Effector memory CD8-positive, alpha-beta T cell (primary cell): ENCODE measurements around the gene RCC2.
"Not testable (repeated sequence)": the region's sequence is repeated elsewhere in the genome, so short reads cannot be mapped to it uniquely, and the experiment has no call there.

Experiments
- ATAC-seq: fragments of 150-1000 bp; cut with Tn5 transposase; replicated peaks from 2 replicates; pipeline ENCODE4 v1.10.0; 2021; ENCODE audit warnings: mild to moderate bottlenecking, moderate library complexity
- DNase-seq, 3 experiments: peaks; one replicate each; pipeline ENCODE4 v3.0.0; 2021
- H3K27ac Mint-ChIP-seq, 2 donors: one replicate each; pipeline ENCODE4 v1.8.0; 2022; ENCODE audit warnings: mild to moderate bottlenecking in 2 of 2, mixed read lengths in 2 of 2, moderate library complexity in 2 of 2
- H3K27me3 Mint-ChIP-seq, 2 donors: one replicate each; pipeline ENCODE4 v1.8.0; 2022; ENCODE audit warnings: mixed read lengths in 2 of 2
- H3K36me3 Mint-ChIP-seq: one replicate; pipeline ENCODE4 v1.8.0; 2022; ENCODE audit warnings: mild to moderate bottlenecking, moderate library complexity, mixed read lengths; ENCODE audit not compliant: insufficient read depth
- H3K4me1 Mint-ChIP-seq, 2 donors: one replicate each; pipeline ENCODE4 v1.8.0; 2022; ENCODE audit warnings: low read depth in 2 of 2, mixed read lengths in 2 of 2
- H3K4me3 Mint-ChIP-seq, 2 donors: one replicate each; pipeline ENCODE4 v1.8.0; 2022; ENCODE audit warnings: mild to moderate bottlenecking in 2 of 2, mixed read lengths in 2 of 2, moderate library complexity in 2 of 2
- H3K9me3 Mint-ChIP-seq, 2 donors: one replicate each; pipeline ENCODE4 v1.8.0; 2022; ENCODE audit warnings: mixed read lengths in 2 of 2

The RCC2 gene

DNA sequence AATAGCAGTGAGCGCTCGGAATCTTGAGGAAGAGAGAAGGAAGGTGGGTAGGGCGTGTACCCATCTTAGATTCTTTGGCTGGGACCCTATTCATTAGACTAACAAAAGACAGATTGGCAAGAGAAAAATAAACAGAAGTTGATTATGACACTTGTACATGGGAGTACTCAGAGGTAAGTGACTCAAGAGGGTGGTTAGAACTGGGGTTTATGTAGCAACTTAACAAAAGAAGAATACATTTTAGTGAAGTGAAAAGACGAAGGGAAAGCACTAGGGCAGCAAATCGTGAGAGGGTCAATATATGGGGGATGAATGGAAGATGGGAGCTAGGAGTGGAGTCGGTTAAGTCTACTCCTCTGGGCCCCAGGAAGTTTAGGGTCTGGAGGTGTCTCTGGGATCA lies 25.8 kb upstream of the RCC2 start:
- Mint-ChIP-seq H3K27ac (no peak overlapping the region), H3K36me3 (peaks cover 7% of the 10 kb centered on the region), H3K9me3 (no peaks in the 10 kb centered on the region), H3K4me1 (no peaks in the 10 kb centered on the region), H3K27me3 (peaks cover 0 to 4% of the 10 kb centered on the region in 2 donors), H3K4me3 (no peak overlapping the region)
- no peak for ATAC-seq
- DNase-seq: no peak

DNA sequence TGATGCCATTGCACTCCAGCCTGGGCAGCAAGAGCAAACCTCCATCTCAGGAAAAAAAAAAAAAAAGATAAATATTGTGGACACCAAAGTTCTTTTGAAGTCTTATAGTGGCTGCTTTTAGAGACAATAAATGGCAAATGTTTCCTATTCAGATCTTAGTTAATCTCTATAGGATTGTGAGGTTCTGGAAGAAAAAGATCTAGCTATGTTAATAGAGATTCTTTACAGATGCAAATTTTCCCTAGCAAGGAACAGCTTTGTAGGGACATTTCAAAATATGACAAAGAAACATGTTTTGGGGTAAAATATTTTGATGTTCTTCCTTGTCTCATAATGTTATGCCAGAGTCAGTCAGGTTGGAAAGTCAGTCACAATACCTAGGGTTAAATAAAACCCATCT lies 24.5 kb upstream of the RCC2 start:
- Mint-ChIP-seq H3K36me3 (peaks cover 7% of the 10 kb centered on the region), H3K27ac (no peak overlapping the region), H3K4me3 (no peak overlapping the region), H3K27me3 (peaks cover 2 to 11% of the 10 kb centered on the region in 2 donors), H3K9me3 (no peaks in the 10 kb centered on the region), H3K4me1 (no peaks in the 10 kb centered on the region)
- ATAC-seq (no peak), DNase-seq (no peak)

DNA sequence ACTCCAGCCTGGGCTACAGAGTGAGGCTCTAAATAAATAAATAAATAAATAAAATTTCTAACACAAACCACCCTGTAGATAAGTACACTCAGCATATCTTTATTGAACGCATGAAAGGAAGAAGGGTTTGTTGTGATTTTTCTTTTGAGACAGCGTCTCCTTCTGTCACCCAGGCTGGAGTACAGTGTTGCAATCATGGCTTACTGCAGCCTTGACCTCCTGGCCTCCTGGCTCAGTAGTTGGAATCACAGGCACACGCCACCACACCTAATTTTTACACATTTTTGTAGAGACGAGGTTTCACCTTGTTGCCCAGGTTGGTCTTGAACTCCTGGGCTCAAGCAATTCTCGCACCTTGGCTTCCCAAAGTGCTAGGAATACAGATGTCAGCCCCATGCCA lies 23.2 kb upstream of the RCC2 start:
- Mint-ChIP-seq H3K36me3 (peaks cover 3% of the 10 kb centered on the region), H3K4me3 (no peak overlapping the region), H3K4me1 (no peaks in the 10 kb centered on the region), H3K27ac (no peak overlapping the region), H3K9me3 (no peaks in the 10 kb centered on the region), H3K27me3 (peaks cover 8 to 19% of the 10 kb centered on the region in 2 donors)
- no peak for DNase-seq
- ATAC-seq: no peak

DNA sequence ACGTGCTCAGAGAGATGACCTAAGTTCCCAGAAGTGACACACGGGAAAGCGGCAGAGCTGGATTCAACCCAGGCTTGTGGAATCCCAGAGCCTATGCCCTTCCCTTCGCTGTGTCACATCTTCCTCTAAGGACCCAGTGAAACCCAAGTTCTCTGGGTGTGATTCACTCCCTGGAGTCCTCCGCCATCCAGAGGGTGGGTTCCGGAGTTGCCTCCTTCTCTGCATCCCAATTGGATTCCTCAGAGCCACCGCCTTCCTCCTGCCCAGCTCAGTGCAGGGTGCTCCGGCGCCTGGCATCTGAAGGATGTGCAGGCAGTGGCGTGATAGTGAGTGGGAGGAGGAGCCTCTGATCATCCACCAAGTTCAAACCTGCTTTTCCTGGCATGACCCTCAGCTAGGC lies 20.7 kb upstream of the RCC2 start:
- H3K4me3 Mint-ChIP-seq: no peak overlapping the region
- ATAC-seq (no peak), DNase-seq (no peak)
- H3K4me1 Mint-ChIP-seq: no peaks in the 10 kb centered on the region
- no peak overlapping the region for H3K27ac Mint-ChIP-seq
- H3K27me3 Mint-ChIP-seq: peaks cover 8 to 19% of the 10 kb centered on the region in 2 donors
- H3K9me3 Mint-ChIP-seq: no peaks in the 10 kb centered on the region
- H3K36me3 Mint-ChIP-seq: no peaks in the 10 kb centered on the region

DNA sequence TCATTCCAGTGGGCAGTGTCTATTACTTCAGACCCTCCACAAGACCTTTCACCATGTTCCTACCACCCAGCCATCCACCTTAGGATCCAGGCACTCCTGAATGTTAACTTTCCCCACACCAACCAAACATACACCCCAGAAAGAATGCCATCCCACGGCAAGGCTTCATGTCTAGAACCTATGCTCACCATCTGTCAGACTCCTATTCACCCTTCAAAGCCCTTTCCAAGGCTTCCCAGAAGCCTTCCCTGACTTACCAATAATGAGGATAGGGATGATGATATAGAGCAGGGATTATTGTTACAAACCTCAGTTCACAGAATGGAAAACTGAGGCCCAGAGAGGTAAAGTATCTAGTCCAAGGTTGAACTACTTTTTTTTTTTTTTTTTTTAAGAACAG lies 19.3 kb upstream of the RCC2 start:
- no peaks in the 10 kb centered on the region for H3K4me1 Mint-ChIP-seq
- no peaks in the 10 kb centered on the region for H3K9me3 Mint-ChIP-seq
- no peaks in the 10 kb centered on the region for H3K36me3 Mint-ChIP-seq
- H3K27me3 Mint-ChIP-seq: peaks cover 8 to 19% of the 10 kb centered on the region in 2 donors
- DNase-seq: no peak
- no peak overlapping the region for H3K4me3 Mint-ChIP-seq
- H3K27ac Mint-ChIP-seq: no peak overlapping the region
- no peak for ATAC-seq

DNA sequence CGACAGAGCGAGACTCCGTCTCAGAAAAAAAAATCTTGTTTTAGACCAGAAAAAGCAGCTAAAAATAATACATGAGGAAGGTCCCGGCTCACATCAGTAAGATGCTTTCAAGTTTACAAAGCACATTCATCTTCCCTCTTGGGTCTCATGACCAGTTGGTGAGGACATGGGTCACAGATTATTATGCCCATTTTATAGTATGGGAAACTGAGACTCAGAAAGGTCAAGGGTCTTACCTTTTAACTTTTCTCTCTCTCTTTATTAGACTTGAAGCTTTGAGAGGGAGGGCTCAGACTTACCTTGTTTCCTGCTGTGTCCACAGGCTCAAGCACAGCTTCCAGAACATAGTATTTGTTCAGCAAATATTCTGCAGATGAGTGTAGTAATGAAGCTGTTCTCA lies 13.2 kb upstream of the RCC2 start:
- DNase-seq (no peak), ATAC-seq (no peak)
- Mint-ChIP-seq H3K27me3 (peaks cover 0 to 15% of the 10 kb centered on the region in 2 donors), H3K4me1 (no peaks in the 10 kb centered on the region), H3K9me3 (no peaks in the 10 kb centered on the region), H3K27ac (no peak overlapping the region), H3K4me3 (no peak overlapping the region), H3K36me3 (peaks cover 7% of the 10 kb centered on the region)

DNA sequence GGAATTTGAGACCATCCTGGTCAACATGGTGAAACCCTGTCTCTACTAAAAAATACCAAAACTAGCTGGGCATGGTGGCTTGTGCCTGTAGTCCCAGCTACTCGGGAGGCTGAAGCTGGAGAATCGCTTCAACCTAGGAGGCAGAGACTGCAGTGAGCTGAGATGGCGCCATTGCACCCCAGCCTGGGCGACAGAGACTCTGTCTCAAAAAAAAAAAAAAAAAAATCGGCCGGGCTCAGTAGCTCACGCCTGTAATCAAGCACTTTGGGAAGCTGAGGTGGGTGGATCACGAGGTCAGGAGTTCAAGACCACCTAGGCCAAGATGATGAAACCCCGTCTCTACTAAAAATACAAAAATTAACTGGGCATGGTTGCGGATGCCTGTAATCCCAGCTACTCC lies 12.7 kb upstream of the RCC2 start:
- not testable (repeated sequence) for ATAC-seq, DNase-seq, H3K4me1 Mint-ChIP-seq, H3K4me3 Mint-ChIP-seq, H3K27ac Mint-ChIP-seq, H3K36me3 Mint-ChIP-seq, H3K9me3 Mint-ChIP-seq
- peaks cover 2 to 20% of the 10 kb centered on the region in 2 donors for H3K27me3 Mint-ChIP-seq

DNA sequence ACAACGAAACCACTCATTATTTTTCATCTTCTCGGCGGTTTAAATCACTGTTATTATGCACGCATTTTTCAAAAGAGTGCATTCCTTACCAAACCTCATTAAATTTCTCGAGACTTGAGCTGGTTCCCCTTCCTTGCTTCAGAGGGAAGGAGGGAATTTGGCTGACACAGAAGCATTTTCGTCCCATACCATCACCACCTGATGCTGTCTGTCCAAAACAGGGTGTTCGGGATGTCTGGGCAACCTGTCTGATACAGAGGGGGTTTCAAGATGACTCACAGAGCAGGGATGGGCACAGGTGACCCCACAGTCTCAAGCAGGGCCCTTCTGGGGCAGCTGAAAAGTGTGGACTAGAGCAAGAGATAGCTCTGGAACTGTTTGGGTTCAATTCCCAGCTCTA lies 12.3 kb upstream of the RCC2 start:
- H3K9me3 Mint-ChIP-seq: no peaks in the 10 kb centered on the region
- H3K27me3 Mint-ChIP-seq: peaks cover 4 to 24% of the 10 kb centered on the region in 2 donors
- ATAC-seq: no peak
- peaks cover 7% of the 10 kb centered on the region for H3K36me3 Mint-ChIP-seq
- H3K4me3 Mint-ChIP-seq: no peak overlapping the region
- no peak overlapping the region for H3K27ac Mint-ChIP-seq
- no peaks in the 10 kb centered on the region for H3K4me1 Mint-ChIP-seq
- DNase-seq: no peak

DNA sequence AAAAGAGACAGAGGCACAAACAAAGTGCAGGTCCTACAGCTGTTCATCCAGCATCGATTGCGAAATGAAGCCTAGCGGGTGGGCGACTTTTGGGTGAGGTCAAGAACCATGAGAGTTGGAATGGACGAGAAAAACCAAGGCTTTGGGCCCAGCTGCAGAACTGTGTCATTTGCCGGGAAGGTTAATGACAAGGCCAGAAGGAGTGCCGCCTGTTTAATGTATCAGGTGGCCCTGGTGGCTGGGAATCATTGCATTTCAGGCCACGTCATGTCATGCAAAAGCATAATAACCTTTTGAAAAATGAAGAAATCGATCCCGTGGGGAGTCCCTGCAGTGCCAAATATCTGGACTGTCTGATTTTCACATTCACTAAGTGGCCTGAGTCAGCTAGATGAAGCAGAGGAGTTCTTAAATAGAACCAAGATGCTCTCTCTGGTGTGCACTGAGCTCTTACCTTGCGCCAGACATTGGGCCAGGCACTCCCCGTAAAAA lies 8.1 kb upstream of the RCC2 start:
- H3K27ac Mint-ChIP-seq: no peak overlapping the region
- no peak overlapping the region for H3K4me3 Mint-ChIP-seq
- peaks cover 7% of the 10 kb centered on the region for H3K36me3 Mint-ChIP-seq
- peaks cover 4 to 32% of the 10 kb centered on the region in 2 donors for H3K27me3 Mint-ChIP-seq
- H3K9me3 Mint-ChIP-seq: no peaks in the 10 kb centered on the region
- DNase-seq: no peak
- H3K4me1 Mint-ChIP-seq: no peaks in the 10 kb centered on the region
- no peak for ATAC-seq

DNA sequence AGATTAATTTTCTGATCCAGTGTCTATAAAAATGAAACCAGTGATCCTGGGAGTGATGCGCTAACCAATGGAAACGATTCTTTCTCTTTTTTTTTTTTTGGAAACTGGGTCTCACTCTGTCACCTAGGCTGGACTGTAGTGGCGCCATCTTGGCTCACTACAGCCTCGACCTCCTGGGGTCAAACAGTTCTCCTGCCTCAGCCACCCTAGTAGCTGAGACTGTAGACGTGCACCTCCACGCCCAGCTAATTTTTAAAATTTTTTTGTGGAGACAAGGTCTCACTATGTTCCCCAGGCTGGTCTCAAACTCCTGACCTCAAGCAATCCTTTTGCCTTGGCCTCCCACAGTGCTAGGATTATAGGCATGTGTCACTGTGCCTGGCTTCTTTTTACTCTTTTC lies 3.4 kb upstream of the RCC2 start:
- peaks cover 4 to 18% of the 10 kb centered on the region in 2 donors for H3K27me3 Mint-ChIP-seq
- no peak overlapping the region for H3K4me3 Mint-ChIP-seq
- H3K4me1 Mint-ChIP-seq: peaks cover 6 to 14% of the 10 kb centered on the region in 2 donors
- no peak overlapping the region for H3K27ac Mint-ChIP-seq
- no peaks in the 10 kb centered on the region for H3K9me3 Mint-ChIP-seq
- DNase-seq (no peak), ATAC-seq (no peak)
- H3K36me3 Mint-ChIP-seq: peaks cover 13% of the 10 kb centered on the region

DNA sequence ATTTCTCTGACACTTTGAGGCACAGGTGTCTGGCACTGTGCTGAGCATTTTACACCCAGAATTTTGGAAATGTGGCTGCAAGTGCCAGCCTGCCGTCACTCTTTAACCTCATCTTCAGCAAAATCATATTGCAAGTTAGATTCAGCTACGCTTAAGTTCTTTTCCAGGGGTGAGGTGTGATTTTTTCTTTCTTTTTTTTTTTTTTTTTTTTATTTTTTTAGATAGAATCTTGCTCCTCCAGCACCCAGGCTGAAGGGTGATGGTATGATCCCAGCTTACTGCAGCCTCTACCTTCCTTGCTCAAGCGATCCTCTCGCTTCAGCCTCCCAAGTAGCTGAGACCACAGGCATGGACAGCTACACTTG lies 2.5 kb upstream of the RCC2 start:
- H3K4me3 Mint-ChIP-seq: no peak overlapping the region
- no peak for ATAC-seq
- DNase-seq: no peak
- H3K9me3 Mint-ChIP-seq: no peaks in the 10 kb centered on the region
- H3K36me3 Mint-ChIP-seq: peaks cover 17% of the 10 kb centered on the region
- peaks cover 9 to 17% of the 10 kb centered on the region in 2 donors for H3K4me1 Mint-ChIP-seq
- H3K27ac Mint-ChIP-seq: no peak overlapping the region
- peaks cover under 1 to 9% of the 10 kb centered on the region in 2 donors for H3K27me3 Mint-ChIP-seq

DNA sequence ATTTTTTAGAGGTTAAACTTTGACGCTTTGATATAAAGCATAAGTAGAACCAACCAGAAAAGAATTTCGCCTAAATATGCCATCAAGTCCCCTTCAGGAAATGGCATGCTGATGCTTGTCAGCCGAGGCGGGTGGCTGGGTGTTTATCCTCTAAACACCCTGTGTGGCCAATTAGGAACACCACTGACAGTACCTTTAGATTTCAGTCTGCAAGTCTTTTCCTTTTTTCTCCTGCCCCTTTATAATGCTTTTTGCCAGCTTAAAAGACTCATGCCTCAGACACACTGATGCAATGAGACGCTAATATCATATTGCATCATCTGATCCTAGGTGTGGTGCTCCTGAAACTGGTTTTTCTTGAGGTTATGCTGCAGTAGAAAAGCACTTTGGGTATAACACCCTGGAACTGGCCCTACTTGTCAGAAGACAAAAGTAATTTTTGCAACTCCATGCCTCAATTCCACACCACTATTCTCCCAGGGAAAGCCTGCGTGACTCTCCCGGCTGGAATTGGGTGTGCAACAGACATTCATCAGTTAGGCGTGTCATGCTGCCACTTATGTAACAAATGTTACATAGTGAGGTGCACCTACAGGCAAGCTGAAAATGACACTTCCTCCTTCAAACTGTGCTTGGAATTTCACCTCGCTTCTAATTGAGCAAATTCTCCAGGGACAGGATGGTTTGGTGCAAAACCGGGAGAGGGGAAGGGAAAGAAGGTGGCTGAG lies 2.0 kb upstream of the RCC2 start:
- H3K4me1 Mint-ChIP-seq: peaks cover 12 to 21% of the 10 kb centered on the region in 2 donors
- peaks cover 0 to 8% of the 10 kb centered on the region in 2 donors for H3K27me3 Mint-ChIP-seq
- DNase-seq: no peak
- peaks cover 23% of the 10 kb centered on the region for H3K36me3 Mint-ChIP-seq
- no peak overlapping the region for H3K27ac Mint-ChIP-seq
- ATAC-seq: no peak
- H3K9me3 Mint-ChIP-seq: no peaks in the 10 kb centered on the region
- H3K4me3 Mint-ChIP-seq: no peak overlapping the region

DNA sequence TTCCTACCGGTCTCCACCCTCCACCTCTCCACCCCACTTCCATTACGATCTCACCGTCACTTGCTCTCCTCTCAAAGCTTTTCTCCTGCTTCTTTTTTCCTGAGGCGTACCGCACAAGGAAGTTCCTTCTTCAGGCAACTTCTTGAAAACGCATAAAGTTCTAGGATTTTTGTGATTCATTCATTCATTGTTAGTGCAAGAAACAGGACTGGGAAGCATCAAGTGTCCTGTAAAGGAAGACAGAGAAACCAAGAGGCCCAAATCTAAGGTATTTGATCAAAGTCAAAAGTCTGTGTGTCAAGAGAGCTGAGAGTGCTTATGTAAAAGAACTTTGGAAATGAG lies 1.3 kb upstream of the RCC2 start:
- ATAC-seq: no peak
- Mint-ChIP-seq H3K9me3 (no peaks in the 10 kb centered on the region), H3K27me3 (peaks cover 0 to 8% of the 10 kb centered on the region in 2 donors), H3K4me1 (peaks cover 16 to 25% of the 10 kb centered on the region in 2 donors), H3K36me3 (peaks cover 29% of the 10 kb centered on the region), H3K4me3 (peak overlapping the region in 1 of 2 donors; percentile 33), H3K27ac (peak overlapping the region in 1 of 2 donors; percentile 30)
- no peak for DNase-seq

DNA sequence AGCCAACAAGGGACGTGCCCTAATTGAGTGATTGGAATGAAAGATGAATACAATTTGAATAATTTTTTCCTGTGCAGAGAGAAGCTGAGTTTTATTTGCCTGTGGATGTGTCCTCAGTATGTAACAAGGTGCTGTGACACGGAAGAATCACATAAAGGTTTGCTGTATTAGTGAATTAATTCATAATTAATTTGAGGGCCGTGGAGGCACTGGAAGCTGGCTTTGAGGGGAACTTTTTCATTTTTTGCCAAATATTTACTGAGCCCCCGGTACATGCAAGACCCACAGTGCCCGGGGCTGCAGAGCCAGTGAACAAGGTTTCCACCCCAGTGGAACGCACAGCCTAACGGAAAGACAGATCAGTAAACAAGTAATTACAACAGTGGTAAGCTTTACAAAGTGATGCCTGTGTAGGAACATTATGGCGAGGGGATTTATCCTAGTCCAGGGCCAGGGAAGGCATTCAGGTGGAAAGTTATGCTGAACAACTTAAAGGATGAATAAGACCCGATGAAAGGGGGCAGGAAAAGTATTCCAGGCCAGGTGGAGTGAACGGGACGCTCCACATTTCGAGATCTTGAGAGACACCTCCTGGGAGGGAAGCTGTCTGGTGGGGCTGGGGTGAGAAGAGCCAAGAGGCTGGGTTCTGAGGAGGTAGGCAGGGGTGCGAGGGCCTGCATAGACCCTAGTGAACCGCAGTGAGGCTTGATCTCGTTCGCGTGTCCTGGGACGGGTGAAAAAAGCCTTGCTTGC lies 773 bp upstream of the RCC2 start:
- ATAC-seq (no peak), DNase-seq (no peak)
- peaks cover 19 to 28% of the 10 kb centered on the region in 2 donors for H3K4me1 Mint-ChIP-seq

More for the DNA sequence above, 773 bp upstream of the RCC2 start:
- Mint-ChIP-seq H3K9me3 (no peaks in the 10 kb centered on the region), H3K4me3 (peak overlapping the region; percentile 95 to 96), H3K27me3 (peaks cover 0 to 8% of the 10 kb centered on the region in 2 donors), H3K36me3 (peaks cover 33% of the 10 kb centered on the region), H3K27ac (peak overlapping the region; percentile 97)
